ENCODE results near the gene MAT1A. TPM values are rescaled to one million over a fixed set of nuclear protein-coding genes. Genes with fewer than 3 reads are reported as not detected.

Gene MAT1A
- polyA plus RNA-seq, 12 donors = 0.06 to 1.1 (median 0.09) TPM; not detected in 5

GRCh38 chr10:80283119-80283518 is 6.3 kb downstream of the MAT1A start:
- DNase-seq = no peak

GRCh38 chr10:80281784-80282765 is 7.4 kb downstream of the MAT1A start:
- DNase-seq = no peak

- DNase-seq = no peak
These were observed 8.2 kb downstream of the MAT1A start for GRCh38 chr10:80281292-80281691.

- DNase-seq = no peak
These were observed 9.2 kb downstream of the MAT1A start for GRCh38 chr10:80280071-80280800.

GRCh38 chr10:80279146-80279545 is 10.3 kb downstream of the MAT1A start:
- no peak for DNase-seq

- DNase-seq = no peak
These were observed 11.0 kb downstream of the MAT1A start for GRCh38 chr10:80278480-80278879.

GRCh38 chr10:80277567-80278250 is 11.7 kb downstream of the MAT1A start:
- no peak for DNase-seq

- DNase-seq = no peak
These were observed 12.4 kb downstream of the MAT1A start for GRCh38 chr10:80277016-80277415.

GRCh38 chr10:80276335-80276734 is 13.1 kb downstream of the MAT1A start:
- DNase-seq = no peak

- DNase-seq = no peak
These were observed 13.7 kb downstream of the MAT1A start for GRCh38 chr10:80275756-80276155.

- DNase-seq = no peak
These were observed 14.3 kb downstream of the MAT1A start for GRCh38 chr10:80275135-80275498.

- no peak for DNase-seq
These were observed 14.9 kb downstream of the MAT1A start for GRCh38 chr10:80274396-80275134.

GRCh38 chr10:80273523-80274170 is 15.8 kb downstream of the MAT1A start:
- no peak for DNase-seq

GRCh38 chr10:80272793-80273522 is 16.5 kb downstream of the MAT1A start:
- no peak for DNase-seq

GRCh38 chr10:80271416-80271815 is 18.0 kb downstream of the MAT1A start:
- DNase-seq = no peak

- no peak for DNase-seq
These were observed 18.6 kb downstream of the MAT1A start for GRCh38 chr10:80270887-80271286.

- DNase-seq = no peak
These were observed 20.4 kb downstream of the MAT1A start for GRCh38 chr10:80268938-80269588.

- no peak for DNase-seq
These were observed 21.2 kb downstream of the MAT1A start for GRCh38 chr10:80268266-80268665.

GRCh38 chr10:80266513-80266863 is 23.0 kb downstream of the MAT1A start:
- no peak for DNase-seq

Data from muscle of arm (tissue), 12 donors.